HEK293 (cell line): ENCODE results near the gene CCR9.

Experiments
- CTCF ChIA-PET: fragments of 350-600 bp; formaldehyde crosslinking; extraction: SDS; loops from one replicate; lab custom pipeline; 2021; ENCODE audit warnings: antibody characterized with exemption; lab: Yijun Ruan, JAX
- POLR2A ChIA-PET: fragments of 300-600 bp; formaldehyde crosslinking; extraction: SDS; loops from one replicate; lab custom pipeline; 2020; ENCODE audit warnings: antibody characterized with exemption, inconsistent platforms; lab: Yijun Ruan, JAX
- H3K27ac ChIP-seq: fragments of 200-500 bp; sonication (Bioruptor generic); 2 replicates; pipeline ENCODE4 v1.5.1; 2014; ENCODE audit warnings: low read depth, low read length, control low read depth, inconsistent platforms; ENCODE audit errors: extremely low read depth
- H3K36me3 ChIP-seq, 2 experiments: fragments of 200-500 bp in 1 of 2; sonication (Bioruptor generic) in 1 of 2; 1 replicate in 1 of 2; 2 replicates in 1 of 2; pipeline ENCODE4 v1.5.1; 2014 to 2017; ENCODE audit warnings: inconsistent platforms in 2 of 2, low read length in 2 of 2; ENCODE audit not compliant: control insufficient read depth in 2 of 2, insufficient read depth in 1 of 2
- H3K4me1 ChIP-seq: fragments of 200-500 bp; sonication (Bioruptor generic); 2 replicates; pipeline ENCODE4 v1.5.1; 2014; ENCODE audit warnings: mild to moderate bottlenecking, low read length, inconsistent platforms; ENCODE audit not compliant: control insufficient read depth, insufficient read depth
- H3K4me3 ChIP-seq: 2 replicates; pipeline ENCODE4 v1.5.1; 2011; ENCODE audit warnings: low read depth, mild to moderate bottlenecking, control low read depth, low read length, moderate library complexity
- H3K9me3 ChIP-seq: fragments of 200-500 bp; sonication (Bioruptor generic); 2 replicates; pipeline ENCODE4 v1.5.1; 2014; ENCODE audit warnings: low read depth, low read length, inconsistent platforms; ENCODE audit not compliant: control insufficient read depth, insufficient read depth
- AEBP2 ChIP-seq: fragments of 450-650 bp; formaldehyde crosslinking; IDR thresholded peaks from 2 replicates; pipeline ENCODE4 v1.5.1; 2016; ENCODE audit warnings: missing biosample characterization, missing genetic modification characterization, borderline replicate concordance
- BCL6B ChIP-seq: fragments of 450-650 bp; formaldehyde crosslinking; IDR thresholded peaks from 2 replicates; pipeline ENCODE4 v1.5.1; 2017; ENCODE audit warnings: missing biosample characterization, missing genetic modification characterization
- GLI2 ChIP-seq: fragments of 450-650 bp; formaldehyde crosslinking; IDR thresholded peaks from 2 replicates; pipeline ENCODE4; 2017; ENCODE audit warnings: missing biosample characterization, missing genetic modification characterization, low read depth, borderline replicate concordance
- KLF9 ChIP-seq: fragments of 450-650 bp; formaldehyde crosslinking; IDR thresholded peaks from 2 replicates; pipeline ENCODE4 v1.5.1; 2016; ENCODE audit warnings: missing biosample characterization, missing genetic modification characterization, low read depth
- MEIS1 ChIP-seq: sonication (generic); formaldehyde crosslinking; IDR thresholded peaks from 2 replicates; pipeline ENCODE4 v1.8.1; 2022; ENCODE audit warnings: missing genetic modification reagents, mild to moderate bottlenecking, borderline replicate concordance
- OSR2 ChIP-seq: fragments of 450-650 bp; formaldehyde crosslinking; IDR thresholded peaks from 2 replicates; pipeline ENCODE4 v1.5.1; 2016; ENCODE audit warnings: missing biosample characterization, missing genetic modification characterization
- PBX3 ChIP-seq: sonication (generic); formaldehyde crosslinking; IDR thresholded peaks from 2 replicates; pipeline ENCODE4 v1.8.1; 2022; ENCODE audit warnings: mild to moderate bottlenecking, moderate library complexity, missing genetic modification reagents
- SP2 ChIP-seq: fragments of 450-650 bp; formaldehyde crosslinking; IDR thresholded peaks from 2 replicates; pipeline ENCODE4 v1.5.1; 2016; ENCODE audit warnings: missing biosample characterization, missing genetic modification characterization
- SP3 ChIP-seq: fragments of 450-650 bp; formaldehyde crosslinking; IDR thresholded peaks from 2 replicates; pipeline ENCODE4 v1.5.1; 2016; ENCODE audit warnings: missing biosample characterization, missing genetic modification characterization
- TRIM28 ChIP-seq: IDR thresholded peaks from 2 replicates; pipeline ENCODE4 v1.6.1; 2011; ENCODE audit warnings: low read length, control low read depth, borderline replicate concordance
- ZBTB10 ChIP-seq: fragments of 450-650 bp; formaldehyde crosslinking; IDR thresholded peaks from 2 replicates; pipeline ENCODE4 v1.5.1; 2016; ENCODE audit warnings: missing biosample characterization, missing genetic modification characterization
- ZBTB20 ChIP-seq: fragments of 450-650 bp; formaldehyde crosslinking; IDR thresholded peaks from 2 replicates; pipeline ENCODE4 v1.5.1; 2016; ENCODE audit warnings: missing biosample characterization, missing genetic modification characterization
- ZBTB6 ChIP-seq: fragments of 450-650 bp; formaldehyde crosslinking; IDR thresholded peaks from 2 replicates; pipeline ENCODE4 v1.5.1; 2017; ENCODE audit warnings: missing biosample characterization, missing genetic modification characterization
- ZEB2 ChIP-seq: fragments of 450-650 bp; formaldehyde crosslinking; IDR thresholded peaks from 2 replicates; pipeline ENCODE4 v1.5.1; 2016; ENCODE audit warnings: missing biosample characterization, missing genetic modification characterization
- ZFP69B ChIP-seq: fragments of 450-650 bp; formaldehyde crosslinking; IDR thresholded peaks from 2 replicates; pipeline ENCODE4 v1.5.1; 2016; ENCODE audit warnings: missing biosample characterization, missing genetic modification characterization
- ZNF114 ChIP-seq: fragments of 450-650 bp; formaldehyde crosslinking; IDR thresholded peaks from 2 replicates; pipeline ENCODE4 v1.5.0; 2017; ENCODE audit warnings: missing biosample characterization, missing genetic modification characterization
- ZNF121 ChIP-seq: fragments of 450-650 bp; formaldehyde crosslinking; IDR thresholded peaks from 2 replicates; pipeline ENCODE4 v1.5.1; 2016; ENCODE audit warnings: missing biosample characterization, missing genetic modification characterization
- ZNF133 ChIP-seq: fragments of 450-650 bp; formaldehyde crosslinking; IDR thresholded peaks from 2 replicates; pipeline ENCODE4 v1.5.1; 2016; ENCODE audit warnings: missing biosample characterization, missing genetic modification characterization
- ZNF157 ChIP-seq: fragments of 450-650 bp; formaldehyde crosslinking; IDR thresholded peaks from 2 replicates; pipeline ENCODE4 v1.5.1; 2016; ENCODE audit warnings: missing biosample characterization, missing genetic modification characterization
- ZNF16 ChIP-seq: fragments of 450-650 bp; formaldehyde crosslinking; IDR thresholded peaks from 2 replicates; pipeline ENCODE4 v1.5.1; 2016; ENCODE audit warnings: low read depth, missing biosample characterization, missing genetic modification characterization
- ZNF221 ChIP-seq: fragments of 450-650 bp; formaldehyde crosslinking; IDR thresholded peaks from 2 replicates; pipeline ENCODE4 v1.5.1; 2017; ENCODE audit warnings: missing biosample characterization, missing genetic modification characterization, borderline replicate concordance
- ZNF248 ChIP-seq: fragments of 450-650 bp; formaldehyde crosslinking; IDR thresholded peaks from 2 replicates; pipeline ENCODE4 v1.5.1; 2017; ENCODE audit warnings: missing biosample characterization, missing genetic modification characterization
- ZNF366 ChIP-seq: fragments of 450-650 bp; formaldehyde crosslinking; conservative IDR thresholded peaks from 2 replicates; pipeline ENCODE4 v1.5.1; 2016; ENCODE audit warnings: missing biosample characterization, missing genetic modification characterization
- ZNF48 ChIP-seq: fragments of 450-650 bp; formaldehyde crosslinking; IDR thresholded peaks from 2 replicates; pipeline ENCODE4 v1.5.1; 2016; ENCODE audit warnings: missing biosample characterization, missing genetic modification characterization
- ZNF660 ChIP-seq: fragments of 450-650 bp; IDR thresholded peaks from 2 replicates; pipeline ENCODE4 v1.5.1; 2018; ENCODE audit warnings: missing biosample characterization, mild to moderate bottlenecking, missing genetic modification characterization
- ZNF792 ChIP-seq: fragments of 450-650 bp; formaldehyde crosslinking; IDR thresholded peaks from 2 replicates; pipeline ENCODE4 v1.5.1; 2016; ENCODE audit warnings: missing biosample characterization, missing genetic modification characterization
- ZNF843 ChIP-seq: fragments of 450-650 bp; formaldehyde crosslinking; IDR thresholded peaks from 2 replicates; pipeline ENCODE4 v1.5.1; 2016; ENCODE audit warnings: missing biosample characterization, missing genetic modification characterization

CCR9 gene

GRCh38 chr3:45949432-45949831 lies 63.1 kb downstream of the CCR9 start (continued):
- TF ChIP-seq ZBTB10 (no peak), KLF9 (tag by site-specific recombination) (no peak)

- POLR2A ChIA-PET, result no interaction called here
- H3K27ac ChIP-seq, result no peak overlapping the region
- no peak for TF ChIP-seq ZNF248
- TF ChIP-seq ZBTB6, result no peak
- TF ChIP-seq ZNF16 (tag by site-specific recombination), result no peak
- no peak for TF ChIP-seq ZNF157
- TF ChIP-seq ZNF133 (tag by site-specific recombination), result no peak
- TF ChIP-seq ZNF792 (tag by site-specific recombination), result no peak
- TF ChIP-seq ZFP69B (tag by site-specific recombination), result no peak
- TF ChIP-seq OSR2, result no peak
- TF ChIP-seq ZNF114 (tag by site-specific recombination), result no peak
- TF ChIP-seq MEIS1, result no peak
- no peak for TF ChIP-seq SP2 (tag by site-specific recombination)
- no peak for TF ChIP-seq SP3 (tag by site-specific recombination)
- TF ChIP-seq ZNF221 (tag by site-specific recombination), result no peak
- no peak for TF ChIP-seq ZNF660 (tag by site-specific recombination)
- TF ChIP-seq ZNF843, result no peak
- no peak for TF ChIP-seq ZNF366 (tag by site-specific recombination)
- no peak for TF ChIP-seq ZBTB20 (tag by site-specific recombination)
- no peak overlapping the region for H3K4me3 ChIP-seq
- H3K4me1 ChIP-seq, result no peaks in the 10 kb centered on the region
- H3K9me3 ChIP-seq, result no peaks in the 10 kb centered on the region
- H3K36me3 ChIP-seq, result peaks cover 0 to 100% of the 10 kb centered on the region in 2 experiments; a peak in 1 of 3 replicates
- CTCF ChIA-PET, result no interaction called here
These were observed 63.8 kb downstream of the CCR9 start for GRCh38 chr3:45950131-45950530.

GRCh38 chr3:45950686-45951600 lies 64.6 kb downstream of the CCR9 start:
- POLR2A ChIA-PET, result no interaction called here
- H3K4me1 ChIP-seq, result no peaks in the 10 kb centered on the region
- CTCF ChIA-PET, result interaction anchor here (1.1 kb wide), 1 partner anchor 128 kb away, joined by 5 read pairs; no protein-coding TSS in a partner anchor
- peaks cover 0 to 100% of the 10 kb centered on the region in 2 experiments; a peak in 2 of 3 replicates for H3K36me3 ChIP-seq
- H3K27ac ChIP-seq, result no peak overlapping the region
- H3K4me3 ChIP-seq, result no peak overlapping the region
- no peaks in the 10 kb centered on the region for H3K9me3 ChIP-seq
- TF ChIP-seq GLI2 (tag by site-specific recombination), result no peak
- no peak for TF ChIP-seq PBX3 (CRISPR knock-in tag)
- no peak for TF ChIP-seq ZNF48 (tag by site-specific recombination)
- TF ChIP-seq AEBP2, result no peak
- no peak for TF ChIP-seq SP2 (tag by site-specific recombination)
- no peak for TF ChIP-seq ZNF121 (tag by site-specific recombination)
- no peak for TF ChIP-seq TRIM28
- TF ChIP-seq ZEB2 (tag by site-specific recombination), result no peak
- TF ChIP-seq BCL6B (tag by site-specific recombination), result no peak
